GM18526 (cell line): Measurements from ENCODE around the gene FOXK1.

Experiments used
- POLR2A ChIP-seq: IDR thresholded peaks from 3 replicates; pipeline ENCODE4 v1.6.1; 2011; ENCODE audit not compliant: insufficient read length; ENCODE audit errors: extremely low read depth

FOXK1 gene

GRCh38 chr7:4657640-4658417, 24.3 kb upstream of the FOXK1 start:
- TF ChIP-seq POLR2A, result no peak

GRCh38 chr7:4659551-4660286, 22.4 kb upstream of the FOXK1 start:
- no peak for TF ChIP-seq POLR2A

DNA sequence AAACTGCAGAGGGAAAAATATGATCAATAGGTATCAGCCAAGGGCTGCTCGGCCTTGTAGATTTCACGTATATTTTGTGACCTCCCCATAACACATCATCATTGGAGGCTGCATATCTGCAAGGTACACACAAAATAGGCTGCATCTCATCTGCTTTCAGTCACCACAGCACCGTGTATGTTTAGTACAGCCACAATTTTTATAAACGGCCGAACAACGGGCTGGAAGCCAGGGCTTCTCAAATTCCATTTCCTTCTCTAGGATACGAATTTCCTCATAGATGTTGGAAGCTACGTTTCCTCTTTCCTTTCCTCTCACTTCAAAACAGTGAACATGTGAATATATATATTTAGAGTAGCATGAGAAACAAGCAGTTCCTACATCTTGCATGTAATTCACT, 20.2 kb upstream of the FOXK1 start:
- TF ChIP-seq POLR2A, result no peak

DNA sequence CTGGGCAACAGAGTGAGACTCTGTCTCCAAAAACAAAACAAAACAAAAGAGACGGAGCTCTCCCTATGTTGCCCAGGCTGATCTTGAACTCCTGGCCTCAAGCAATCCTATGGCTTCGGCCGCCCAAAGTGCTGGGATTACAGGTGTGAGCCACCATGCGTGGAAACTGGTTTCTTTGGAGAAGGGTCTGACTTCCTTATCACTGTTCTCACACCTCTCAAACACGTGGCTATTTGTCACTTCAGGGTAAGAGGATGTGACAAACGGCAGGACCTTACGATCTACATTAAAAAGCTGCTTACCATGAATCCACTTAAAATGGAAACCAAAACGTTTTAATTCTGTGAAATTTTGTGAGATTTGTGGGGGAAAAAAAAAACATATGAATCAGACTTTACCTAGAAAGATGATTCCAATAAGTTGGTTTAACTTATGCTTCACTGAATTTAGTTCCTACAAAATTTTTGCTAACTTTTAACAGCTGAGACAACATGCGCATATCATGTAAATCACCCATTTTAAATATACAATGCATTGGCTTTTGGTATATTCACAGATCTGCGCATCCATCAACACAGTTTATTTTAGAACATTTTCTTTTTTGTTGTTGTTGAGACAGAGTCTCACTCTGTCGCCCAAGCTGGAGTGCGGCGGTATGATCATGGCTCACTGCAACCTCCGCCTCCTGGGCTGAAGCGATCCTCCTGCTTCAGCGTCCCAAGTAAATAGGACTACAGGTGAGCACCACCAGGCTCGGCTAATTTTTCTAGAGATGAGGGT, 18.7 kb upstream of the FOXK1 start:
- no peak for TF ChIP-seq POLR2A

GRCh38 chr7:4665661-4666060, 16.4 kb upstream of the FOXK1 start:
- no peak for TF ChIP-seq POLR2A

DNA sequence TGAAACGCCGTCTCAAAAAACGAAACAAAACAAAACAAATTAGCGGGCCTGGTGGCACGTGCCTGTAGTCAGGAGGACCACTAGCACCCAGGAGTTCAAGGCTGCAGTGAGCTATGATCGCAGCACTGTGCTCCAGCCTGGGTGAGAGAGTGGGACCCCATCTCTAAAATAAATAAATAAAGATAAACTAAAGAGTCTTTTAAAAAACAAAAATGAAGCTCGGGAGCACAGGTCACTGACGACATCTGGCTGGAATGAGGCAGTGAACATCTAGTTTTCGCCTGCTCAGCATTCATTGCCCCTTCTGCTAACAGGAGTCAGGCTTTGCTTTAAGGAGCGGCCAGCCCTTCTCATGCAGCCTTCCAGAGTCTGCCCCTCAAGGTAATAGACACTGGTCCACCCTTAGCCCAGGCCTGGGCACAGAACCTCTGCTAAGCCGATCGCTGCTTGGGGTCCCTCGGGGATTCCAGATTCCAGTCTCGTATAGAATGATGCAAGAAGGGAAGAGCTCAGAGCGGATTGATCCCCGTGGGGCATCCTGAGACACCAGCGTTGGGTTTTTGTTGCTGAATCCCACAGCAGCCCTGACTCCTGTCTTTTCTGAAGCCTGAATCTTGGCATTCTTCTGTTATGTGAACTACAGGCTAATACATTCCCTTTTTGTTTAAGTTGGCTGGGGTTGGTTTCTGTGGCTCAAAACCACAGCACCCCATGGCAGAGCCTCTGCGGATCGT, 14.2 kb upstream of the FOXK1 start:
- no peak for TF ChIP-seq POLR2A

GRCh38 chr7:4668510-4668847, 13.6 kb upstream of the FOXK1 start:
- no peak for TF ChIP-seq POLR2A

DNA sequence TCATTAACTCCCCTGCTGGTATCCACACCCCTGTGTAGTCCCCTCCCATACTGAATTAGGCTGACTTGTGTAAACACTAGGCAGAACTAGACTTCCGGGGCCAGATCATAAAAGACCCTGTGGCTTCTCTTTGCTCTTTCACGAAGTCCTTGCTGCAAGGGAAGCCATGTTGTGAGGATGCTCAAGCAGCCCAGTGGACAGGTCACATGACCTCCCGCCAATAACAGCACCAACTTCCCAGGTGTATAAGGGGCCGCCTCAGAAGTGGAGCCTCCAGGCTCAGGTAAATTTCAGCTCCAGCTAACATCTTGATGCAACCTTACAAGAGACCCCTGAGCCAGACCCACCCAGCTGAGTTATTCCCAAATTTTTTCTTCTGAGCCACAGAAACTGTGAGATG, 11.3 kb upstream of the FOXK1 start:
- no peak for TF ChIP-seq POLR2A

DNA sequence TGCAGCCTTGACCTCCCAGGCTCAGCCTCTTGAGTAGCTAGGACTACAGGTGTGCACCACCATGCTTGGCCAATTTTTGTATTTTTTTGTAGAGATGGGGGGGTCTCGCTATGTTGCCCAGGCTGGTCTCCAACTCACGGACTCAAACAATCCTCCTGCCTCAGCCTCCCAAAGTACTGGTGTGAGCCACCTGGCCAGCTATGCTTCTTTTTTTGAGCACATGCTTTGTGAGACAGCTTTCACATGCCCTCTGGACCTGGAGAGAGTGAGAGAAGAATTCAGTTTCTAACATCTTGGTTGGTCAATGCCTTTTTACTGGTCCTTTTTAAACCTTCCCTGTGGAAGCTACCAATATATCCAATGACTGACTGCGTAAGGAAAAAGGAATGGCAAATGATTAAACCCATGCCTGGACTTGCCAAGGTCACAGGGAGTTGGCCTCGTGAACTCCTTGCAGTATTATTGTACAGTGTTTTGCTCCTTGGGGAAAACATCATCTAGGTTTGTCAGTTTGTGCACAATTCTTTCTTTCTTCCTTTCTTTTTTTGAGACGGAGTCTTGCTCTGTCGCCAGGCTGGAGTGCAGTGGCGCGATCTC, 6.2 kb upstream of the FOXK1 start:
- TF ChIP-seq POLR2A, result no peak

DNA sequence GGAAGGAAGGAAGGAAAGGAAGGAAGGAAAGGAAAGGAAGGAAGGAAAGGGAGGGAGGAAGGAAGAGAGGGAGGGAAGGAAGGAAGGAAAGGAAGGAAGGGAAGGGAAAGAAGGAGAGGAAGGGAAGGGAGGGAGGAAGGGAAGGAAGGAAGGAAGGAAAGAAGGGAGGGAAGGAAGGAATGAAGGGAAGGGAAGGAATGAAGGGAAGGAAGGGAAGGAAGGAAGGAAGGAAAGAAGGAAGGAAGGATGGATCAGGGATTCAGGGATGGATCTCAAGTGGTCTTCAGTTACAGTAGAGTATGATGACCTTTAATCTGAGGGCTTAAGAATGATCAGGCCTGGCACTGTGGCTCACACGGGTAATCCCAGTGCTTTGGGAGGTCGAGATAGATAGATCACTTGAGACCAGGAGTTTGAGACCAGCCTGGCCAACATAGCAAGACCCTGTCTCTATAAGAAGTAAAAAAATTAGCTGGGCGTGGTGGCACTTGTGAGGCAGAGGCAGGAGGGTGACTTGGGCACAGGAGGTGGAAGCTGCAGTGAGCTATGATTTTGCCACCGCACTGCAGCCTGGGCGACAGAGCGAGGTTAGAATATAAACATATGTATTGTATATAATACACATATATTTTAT, 760 bp upstream of the FOXK1 start:
- TF ChIP-seq POLR2A, result no peak

GRCh38 chr7:4682621-4683042, 537 bp downstream of the FOXK1 start:
- TF ChIP-seq POLR2A, result no peak

DNA sequence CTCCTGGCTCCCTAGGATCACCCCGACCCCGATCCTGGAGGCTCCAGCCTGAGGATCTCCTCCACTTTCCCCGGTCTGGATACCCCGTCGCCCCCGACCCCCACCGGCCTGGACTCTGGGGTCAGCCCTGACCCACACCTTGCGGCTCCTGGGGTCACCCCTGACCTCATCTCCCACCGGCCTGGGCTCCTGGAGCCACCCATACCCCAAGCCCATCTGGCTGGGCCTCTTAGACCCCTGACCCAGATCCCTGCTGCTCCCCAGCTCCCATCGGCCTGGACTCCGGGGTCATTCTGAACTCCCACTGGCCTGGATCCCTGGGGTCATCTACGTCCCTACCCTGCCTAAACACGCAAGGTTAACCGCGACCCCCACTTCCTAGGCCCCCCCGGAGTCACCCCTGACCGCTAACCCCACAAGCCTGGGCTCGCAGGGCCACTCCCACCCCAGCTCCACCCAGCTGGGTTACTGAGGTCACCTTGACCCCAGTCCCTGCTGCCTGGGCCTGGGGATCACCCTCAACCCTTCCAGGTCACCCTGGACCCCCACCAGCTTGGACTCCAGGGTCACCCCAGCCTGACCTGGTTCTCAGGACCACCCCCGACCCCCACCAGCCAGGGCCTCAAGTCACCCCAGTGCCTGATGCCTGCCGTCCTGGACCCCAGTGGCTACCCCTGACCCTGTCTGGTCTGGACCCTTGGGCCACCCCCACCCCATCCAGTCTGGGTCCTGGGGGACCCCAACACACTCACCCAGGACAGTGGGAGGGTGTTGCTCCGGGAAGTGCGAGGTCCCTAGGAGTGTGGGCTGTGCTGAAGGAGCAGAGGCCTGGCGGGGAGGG, 1.2 kb downstream of the FOXK1 start:
- no peak for TF ChIP-seq POLR2A

GRCh38 chr7:4683884-4684565, 1.9 kb downstream of the FOXK1 start:
- TF ChIP-seq POLR2A, result no peak

DNA sequence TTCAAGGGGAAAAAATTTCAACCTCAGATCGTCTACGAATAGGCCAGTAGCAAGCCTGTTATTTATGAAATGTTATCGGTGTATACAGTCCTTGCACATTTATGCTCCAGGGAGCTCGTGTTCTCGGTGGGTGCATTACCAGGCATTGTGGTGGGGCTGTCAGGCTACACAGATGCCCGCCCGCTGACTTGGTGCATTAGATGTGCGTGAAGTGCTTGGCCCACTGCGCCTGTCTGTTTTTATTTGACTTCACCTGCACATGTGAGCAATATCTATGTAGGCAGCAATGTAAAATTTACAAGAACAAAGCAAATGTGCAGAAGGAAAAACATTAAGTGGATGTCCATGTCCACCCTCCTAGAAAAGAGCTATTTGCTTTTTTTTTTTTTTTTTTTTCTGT, 2.8 kb downstream of the FOXK1 start:
- TF ChIP-seq POLR2A, result no peak
